NCI-H2196 treated with DMSO at 0.1 percent for 48 hours (cell line): ENCODE results near the gene STAG1.
"Not testable (repeated sequence)": the region's sequence is repeated elsewhere in the genome, so short reads cannot be mapped to it uniquely, and the experiment has no call there.

Source experiments
- DNase-seq: peaks from one replicate; lab custom pipeline; 2025; ENCODE audit not compliant: unreplicated experiment; lab: John Stamatoyannopoulos, UW

STAG1 gene

DNA sequence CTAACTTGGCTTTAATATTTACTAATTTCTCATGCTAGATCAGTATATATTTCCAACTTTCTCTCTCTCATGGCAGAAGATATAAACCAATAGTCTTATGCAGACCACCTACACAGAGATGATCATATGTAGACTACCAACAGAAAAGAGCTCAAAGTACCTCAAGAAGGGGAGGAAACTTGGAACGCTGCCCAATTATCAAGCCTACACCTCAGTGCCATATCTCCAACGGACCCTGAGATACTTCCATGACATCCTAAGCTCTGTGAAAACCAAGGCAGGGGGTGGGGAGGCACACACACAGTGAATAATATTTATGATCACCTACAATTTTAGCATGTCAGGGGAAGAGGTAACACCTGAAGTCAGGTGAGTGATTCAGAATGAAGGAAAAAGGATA, 100.6 kb downstream of the STAG1 start:
- no peak for DNase-seq

DNA sequence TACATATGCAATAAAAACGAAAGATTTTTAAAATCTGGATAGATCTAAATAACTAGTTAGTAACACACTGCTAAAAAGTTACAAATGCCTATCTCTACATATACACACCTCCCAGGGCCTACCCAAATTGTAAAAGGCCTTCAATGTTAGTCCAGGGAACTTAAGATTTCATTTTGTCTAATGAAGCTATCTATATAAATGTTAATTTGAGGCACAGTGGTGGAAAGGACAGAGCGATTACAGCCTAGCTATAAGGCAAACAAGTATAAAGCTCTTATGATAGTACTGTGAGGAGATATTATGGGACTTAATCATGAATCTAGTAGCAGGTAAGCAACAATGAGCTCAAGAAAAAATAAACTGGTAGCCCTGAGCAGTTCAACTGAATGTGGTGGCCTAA, 101.7 kb downstream of the STAG1 start:
- no peak for DNase-seq

DNA sequence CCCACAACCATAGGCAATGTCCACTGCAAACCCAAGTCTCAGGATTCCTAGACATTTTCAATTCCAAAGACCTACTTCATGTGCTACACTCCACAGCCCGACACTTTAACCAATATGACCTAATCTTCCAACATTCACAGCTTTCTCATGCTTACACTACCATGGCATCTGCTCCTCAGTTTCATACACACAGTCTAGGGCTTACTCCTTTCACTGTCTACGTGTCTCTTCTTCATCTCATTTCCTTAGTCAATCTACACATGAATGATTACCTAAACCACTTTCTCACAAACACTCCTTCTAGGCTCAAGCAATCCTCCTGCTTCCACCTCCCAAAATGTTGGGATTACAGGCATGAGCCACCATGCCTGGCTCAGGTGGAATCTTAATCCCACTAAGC, 106.3 kb downstream of the STAG1 start:
- DNase-seq = no peak

DNA sequence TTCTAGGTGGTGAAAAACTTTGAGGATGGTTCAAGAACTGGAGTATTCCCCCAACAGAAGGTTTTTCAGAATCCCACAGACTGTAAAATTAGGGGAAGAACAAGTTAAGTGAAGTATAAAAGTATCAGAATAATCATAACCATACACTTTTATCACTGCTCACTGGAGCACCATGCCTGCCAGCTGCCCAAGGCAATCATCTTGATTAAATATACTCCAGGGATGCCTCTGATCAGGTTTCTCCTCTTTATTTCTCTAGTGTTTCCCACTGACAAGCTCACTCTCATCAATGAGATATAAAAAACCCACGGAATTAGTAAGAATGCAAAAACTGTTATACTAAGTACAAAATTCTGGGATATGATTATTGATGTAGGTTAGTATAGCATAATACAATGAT, 108.0 kb downstream of the STAG1 start:
- DNase-seq = peak; percentile 12

DNA sequence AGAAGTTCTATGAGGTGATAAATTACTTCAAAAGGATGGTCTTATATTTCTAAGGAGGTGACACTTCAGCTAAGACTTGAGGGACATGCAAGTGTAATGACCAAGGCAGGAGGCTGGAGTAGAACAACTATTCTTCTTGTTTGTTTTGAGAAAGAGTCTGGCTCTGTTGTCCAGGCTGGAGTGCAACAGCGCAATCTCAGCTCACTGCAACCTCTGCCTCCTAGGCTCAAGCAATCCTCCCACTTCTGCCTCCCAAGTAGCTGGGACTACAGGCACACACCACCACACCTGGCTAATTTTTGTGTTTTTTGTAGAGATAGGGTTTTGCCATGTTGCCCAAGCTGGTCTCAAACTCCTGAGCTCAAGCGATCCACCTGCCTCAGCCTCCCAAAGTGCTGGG, 108.8 kb downstream of the STAG1 start:
- not testable (repeated sequence) for DNase-seq

DNA sequence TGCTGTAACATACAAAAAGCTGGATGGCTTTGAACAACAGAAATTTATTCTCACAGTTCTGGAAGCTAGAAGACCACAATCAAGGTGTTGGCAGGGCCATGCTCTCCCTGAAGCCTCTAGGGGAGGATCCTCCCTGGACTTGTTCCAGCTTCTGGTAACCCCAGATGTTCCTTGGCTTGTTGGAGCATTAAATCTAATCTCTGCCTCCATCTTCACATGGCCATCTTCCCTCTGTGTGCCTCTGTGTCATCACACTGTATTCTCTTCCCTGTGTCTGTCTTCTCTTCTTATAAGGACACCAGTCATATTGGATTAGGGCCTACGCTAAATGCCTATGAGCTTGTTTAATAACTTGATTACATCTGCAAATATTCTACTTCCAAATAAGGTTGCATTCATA, 109.5 kb downstream of the STAG1 start:
- DNase-seq = no peak

DNA sequence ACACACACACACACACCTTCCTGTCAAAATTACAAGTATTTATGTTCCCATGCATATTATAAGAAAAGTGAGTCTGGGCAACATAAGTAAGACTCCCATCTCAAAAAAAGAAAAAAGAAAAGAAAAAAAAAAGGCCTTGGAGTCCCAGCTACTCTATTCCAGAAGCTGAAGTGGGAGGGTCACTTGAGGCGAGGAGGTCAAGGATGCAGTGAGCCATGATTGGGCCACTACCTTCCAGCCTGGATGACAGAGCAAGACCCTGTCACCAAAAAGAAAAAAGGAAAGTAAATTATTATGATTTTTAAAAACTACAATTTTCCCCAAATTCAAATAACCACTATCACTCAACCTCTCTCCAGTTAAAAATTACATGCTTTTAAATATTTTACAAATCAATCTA, 113.1 kb downstream of the STAG1 start:
- DNase-seq = no peak

DNA sequence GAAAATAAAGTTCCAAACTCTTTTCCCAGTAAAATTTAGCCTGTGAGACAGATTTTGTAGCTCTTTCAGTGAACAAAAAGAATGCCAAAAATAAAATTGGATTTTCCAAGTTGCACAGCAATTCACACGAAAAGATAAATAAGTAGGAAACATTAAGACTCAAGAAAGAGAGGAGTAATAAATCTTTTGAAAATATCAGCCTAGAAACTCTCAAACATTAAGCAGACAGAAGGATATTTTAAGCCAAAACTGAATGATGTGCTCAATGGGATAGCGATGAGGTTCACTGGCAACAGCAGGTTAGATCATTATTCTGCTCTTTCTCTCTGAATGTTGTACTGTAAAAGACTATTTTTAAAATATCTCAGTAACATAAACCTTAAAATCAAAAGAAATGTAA, 115.0 kb downstream of the STAG1 start:
- DNase-seq = no peak

DNA sequence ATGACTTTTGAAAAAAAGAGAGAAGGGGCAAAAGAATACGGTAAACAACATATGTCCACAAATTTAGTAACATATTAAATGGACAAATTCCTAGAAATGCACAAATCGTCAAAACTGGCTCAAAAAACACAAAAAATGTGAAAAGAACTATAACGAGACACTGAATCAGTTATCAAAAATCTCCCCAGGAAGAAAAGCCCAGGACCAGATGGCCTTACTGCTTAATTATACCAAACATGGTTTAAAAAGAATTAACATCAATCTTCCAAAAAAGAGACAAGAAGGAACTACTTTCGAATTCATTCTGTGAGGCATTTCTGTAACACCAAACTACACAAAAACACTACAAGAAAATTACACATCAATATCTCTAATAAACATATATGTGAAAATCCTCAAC, 117.4 kb downstream of the STAG1 start:
- DNase-seq = no peak

DNA sequence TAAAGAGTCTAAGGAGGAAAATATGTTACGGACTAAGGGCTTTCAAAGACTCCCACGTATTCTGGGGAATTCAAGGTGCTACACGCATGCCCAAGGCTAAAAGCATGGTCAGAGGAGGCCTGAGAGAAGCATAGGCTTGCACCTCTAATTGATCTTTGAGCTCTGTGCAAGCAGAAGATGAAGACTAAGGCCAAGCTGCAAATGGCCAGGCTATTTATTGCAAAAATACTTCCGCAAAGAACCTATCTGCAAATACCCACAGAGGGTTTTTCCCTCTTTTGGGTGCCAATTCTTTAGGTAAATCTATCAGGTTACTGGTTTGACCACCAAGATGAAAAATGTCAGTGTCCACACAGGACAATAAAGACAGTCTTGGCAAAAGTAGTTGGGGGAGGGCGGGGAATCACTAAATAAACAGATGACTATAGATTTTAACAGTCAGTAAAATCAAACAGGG, 119.5 kb downstream of the STAG1 start:
- DNase-seq = peak; percentile 62

DNA sequence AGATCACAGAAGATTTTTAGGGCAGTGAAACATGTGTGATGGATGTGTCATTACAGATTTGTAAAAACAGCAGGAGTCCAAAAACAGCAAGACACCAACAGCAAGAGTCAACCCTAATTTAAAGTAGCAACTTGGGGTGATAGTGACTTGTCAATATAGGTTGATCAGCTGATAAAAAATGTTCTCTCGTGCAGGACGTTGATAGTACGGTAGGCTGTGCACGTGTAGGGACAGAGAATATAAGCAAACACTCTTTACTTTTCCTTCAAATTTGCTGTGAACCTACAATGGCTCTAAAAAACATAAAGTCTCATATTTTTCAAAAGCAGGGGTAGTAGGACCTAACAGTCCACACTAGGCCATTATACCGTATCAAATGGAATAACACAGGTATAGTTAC, 120.8 kb downstream of the STAG1 start:
- no peak for DNase-seq

DNA sequence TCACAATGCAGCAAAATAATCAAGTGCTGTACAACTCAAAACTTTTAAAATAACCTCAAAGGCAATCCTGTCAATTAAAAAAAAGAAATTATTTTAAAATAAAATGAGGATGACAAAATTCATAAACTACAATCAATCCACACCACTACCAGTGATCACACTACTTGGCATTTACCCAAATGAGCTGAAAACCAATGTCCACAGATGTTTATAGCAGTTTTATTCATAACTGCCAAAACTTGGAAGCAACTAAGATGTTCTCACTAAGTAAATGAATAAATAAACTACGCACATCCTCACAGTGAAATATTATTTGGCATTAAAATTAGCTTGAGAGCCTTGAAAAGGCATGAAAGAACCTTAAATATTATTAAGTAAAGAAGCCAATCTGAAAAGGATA, 121.3 kb downstream of the STAG1 start:
- no peak for DNase-seq

DNA sequence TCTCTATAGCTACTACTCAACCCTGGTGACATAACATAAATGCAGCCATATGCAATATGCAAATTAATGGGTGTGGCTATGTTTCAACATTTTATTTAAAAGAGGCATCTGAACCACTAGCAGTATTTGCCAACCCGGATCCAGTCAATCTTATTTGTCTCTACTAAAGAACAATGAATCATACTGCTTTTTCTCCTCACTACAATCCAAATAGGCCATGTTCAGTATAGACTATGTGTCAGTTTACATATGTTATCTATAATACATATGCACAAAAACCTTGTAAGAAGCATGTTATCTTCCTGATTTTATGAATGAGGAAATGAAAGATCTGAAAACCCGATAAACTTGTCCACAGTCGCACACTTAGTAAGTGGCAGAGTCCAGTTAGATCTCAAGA, 125.7 kb downstream of the STAG1 start:
- no peak for DNase-seq

DNA sequence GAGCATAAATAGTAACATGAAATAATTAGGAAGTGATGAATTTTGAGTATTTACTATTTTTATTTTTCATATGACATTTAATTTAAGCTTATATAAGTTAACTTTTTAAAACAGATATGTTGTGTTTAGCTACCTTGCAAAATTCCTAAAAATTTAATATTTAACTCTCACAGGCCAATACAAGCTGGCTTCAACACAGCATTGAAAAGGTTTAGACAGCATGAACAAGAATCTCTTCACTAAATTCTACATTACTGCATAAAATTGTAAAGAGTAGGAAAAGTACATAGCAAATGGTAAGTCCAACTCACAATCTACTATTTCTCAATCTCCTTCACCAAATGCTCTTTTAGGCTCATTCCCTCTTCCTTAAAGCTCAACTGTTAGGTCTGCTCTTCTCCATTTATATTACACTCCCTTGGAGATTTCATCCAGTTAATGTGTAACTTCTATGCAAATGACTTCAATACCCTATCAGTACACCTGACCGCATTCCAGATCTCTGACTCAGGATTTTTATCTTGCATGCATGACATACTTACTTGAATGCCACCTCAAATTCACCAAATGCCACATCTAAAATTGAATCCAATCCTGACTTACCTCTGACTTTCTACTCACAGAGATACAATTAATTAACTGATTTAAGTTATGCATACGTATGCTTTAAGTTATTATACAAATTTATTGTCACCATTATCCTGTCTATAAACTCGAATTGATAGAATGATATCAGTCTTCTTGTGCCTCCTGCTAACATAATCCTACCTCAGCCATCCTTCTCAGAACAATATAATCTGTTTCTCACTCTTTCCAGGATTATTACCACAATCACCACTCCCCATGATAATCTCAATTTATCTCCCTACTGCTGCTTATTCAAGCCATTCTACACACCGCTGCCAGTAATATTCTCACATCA, 127.0 kb downstream of the STAG1 start:
- DNase-seq = peak; percentile 10

DNA sequence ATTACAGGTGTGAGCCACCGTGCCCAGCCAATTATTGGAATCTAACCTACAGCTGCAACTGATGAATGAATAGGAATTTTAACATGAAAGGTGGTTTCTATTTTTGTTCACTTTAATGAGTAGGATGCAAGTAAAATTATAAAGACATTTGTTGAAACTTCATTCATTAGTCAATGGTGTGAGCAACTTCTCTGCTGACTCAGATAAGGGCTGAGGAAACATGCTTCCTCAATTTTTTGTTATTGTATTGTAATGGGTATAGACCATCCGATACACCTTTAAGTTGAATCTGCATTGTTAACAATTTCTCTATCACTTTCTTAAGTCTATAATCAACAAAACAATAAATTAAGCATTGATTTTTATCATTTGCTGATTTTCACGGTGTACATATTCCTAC, 127.8 kb downstream of the STAG1 start:
- no peak for DNase-seq

DNA sequence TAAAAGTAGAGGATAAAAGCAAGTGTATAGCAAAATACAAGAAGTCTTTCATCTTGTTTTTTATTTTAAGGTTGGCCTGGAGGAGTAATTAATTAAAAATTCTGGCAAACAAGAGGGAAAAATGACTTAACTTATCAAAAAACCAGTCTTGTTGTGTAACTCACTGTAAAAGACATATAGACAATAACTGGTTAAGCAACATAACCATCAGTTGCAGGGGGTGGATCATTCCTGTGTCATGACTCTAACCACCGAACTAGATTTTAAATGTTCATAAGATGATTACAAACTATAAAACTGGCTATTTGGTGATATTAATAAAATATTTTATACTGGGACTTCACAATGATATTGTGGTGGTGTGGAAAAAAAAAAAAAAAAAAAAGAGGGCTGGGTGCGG, 130.6 kb downstream of the STAG1 start:
- no peak for DNase-seq

DNA sequence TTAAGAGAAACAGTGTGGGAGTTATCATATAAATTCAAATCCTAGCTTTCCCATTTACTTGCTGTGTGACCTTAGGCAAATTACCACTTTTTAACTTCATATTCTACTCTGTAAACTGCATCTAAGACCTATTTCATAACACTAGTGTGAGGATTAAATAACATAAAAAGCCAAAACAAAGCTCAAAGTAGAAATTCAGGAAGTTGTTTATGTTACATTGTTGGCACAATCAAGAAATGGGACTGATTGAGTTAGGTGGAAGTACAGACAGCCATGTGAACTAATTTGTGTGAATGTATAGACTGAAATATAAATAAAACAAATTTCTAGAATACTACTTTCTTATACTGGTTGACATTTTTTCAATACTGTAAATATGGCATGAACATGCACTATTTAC, 131.7 kb downstream of the STAG1 start:
- no peak for DNase-seq

DNA sequence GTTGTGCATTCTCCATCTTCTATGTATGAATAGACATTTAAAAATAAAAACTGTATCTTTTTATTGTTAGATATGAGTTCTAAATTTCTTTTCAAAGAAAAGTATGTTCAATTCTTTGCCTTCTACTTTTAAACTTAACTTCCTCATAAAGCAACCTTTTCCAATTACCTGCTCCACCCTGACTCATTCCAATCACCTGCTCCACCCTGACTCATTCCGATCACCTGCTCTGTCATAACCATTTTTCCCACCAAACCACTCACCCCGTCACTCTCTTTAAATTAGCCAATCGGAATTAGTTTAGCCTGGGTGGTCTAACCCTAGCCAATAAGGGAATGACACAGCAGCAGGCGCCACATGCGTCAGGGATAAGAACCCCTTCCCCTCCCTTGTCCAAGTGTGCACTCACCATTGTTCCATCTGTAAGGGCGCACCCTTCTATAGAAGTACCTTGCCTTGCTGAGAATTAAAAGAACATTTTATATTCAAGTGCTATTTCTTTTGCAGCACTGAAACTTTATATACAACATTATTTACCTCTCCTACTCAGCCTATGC, 134.1 kb downstream of the STAG1 start:
- DNase-seq = not testable (repeated sequence)

DNA sequence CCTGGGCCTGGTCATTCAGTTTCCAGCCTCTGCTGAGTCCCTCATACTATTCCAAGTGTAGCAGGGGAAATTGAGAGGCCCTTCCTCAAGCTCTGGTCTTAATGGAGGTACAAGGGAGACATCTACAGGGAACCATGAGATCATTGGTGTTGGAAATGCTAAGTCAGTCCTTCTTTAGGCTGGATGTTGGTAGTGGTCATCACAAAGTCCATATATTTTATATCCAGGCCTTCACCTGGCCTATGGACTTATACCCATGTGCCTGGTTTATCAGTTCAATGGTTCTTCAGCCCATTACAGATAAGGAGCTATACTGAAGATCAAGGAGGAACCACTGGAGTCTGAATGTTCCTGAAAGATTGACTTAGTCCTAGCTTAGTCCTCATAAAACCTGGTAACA, 135.0 kb downstream of the STAG1 start:
- no peak for DNase-seq

DNA sequence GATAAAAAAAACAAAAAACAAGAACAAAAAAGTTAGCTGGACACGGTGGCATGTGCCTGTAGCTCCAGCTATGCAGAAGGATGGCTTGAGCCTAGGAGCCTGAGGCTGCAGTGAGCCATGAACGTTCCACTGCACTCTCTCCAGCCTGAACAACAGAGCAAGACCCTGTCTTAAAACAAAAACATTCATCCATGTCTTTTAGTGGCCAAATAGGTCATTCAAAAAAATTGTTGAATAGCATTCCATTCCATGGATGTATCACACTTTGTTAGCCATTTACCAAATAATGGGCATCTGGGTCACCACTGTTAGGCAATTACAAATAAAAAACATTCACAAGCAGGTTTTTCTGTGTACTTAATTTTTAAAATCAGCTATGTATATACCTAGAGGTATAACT, 139.7 kb downstream of the STAG1 start:
- no peak for DNase-seq

DNA sequence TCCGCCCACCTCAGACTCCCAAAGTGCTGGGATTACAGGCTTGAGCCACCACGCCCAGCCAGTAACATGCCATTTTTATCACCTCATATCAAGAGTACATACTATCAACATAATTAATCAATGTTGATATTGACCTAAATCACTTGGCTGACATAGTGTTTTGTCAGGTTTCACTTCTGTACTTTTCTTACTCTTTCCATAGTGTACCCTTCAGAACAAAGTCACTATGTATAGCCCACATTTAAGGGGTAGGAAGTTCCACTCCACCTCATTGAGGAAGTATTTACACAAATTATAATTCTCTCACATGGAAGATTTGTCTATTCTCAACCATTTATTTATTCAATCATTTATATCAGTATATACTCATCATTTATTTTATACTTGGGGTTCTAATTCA, 145.2 kb downstream of the STAG1 start:
- no peak for DNase-seq

DNA sequence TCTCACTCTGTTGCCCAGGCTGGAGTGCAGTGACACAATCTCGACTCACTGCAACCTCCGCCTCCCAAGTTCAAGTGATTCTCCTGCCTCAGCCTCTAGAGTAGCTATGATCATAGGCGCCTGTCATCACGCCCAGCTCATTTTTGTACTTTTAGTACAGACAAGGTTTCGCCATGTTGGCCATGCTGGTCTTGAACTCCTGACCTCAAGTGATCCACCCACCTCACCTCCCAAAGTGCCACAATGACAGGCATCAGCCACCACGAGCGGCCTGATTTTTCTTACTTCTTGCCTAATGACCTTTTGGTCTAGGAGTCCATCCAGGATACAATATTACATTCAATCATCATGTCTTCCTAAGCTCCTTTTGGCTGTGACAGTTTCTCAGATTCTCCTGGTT, 146.0 kb downstream of the STAG1 start:
- not testable (repeated sequence) for DNase-seq

DNA sequence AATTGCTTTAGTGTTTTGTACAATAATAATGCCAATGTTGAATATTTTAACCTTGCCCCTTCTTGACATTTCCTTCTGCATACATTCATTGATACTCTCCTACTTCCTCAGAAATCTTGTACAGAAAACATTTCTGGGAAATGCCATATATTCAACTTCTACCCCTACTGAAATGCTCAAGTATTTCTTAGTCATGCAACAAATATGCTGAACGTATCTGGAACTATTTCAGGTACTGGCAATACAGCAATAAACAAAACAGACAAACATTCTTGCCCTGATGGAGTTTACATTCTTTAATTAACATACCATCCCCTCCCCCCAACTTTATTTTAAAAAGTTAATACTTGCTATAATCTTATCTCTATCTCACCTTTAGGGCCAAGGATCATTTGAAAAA, 147.2 kb downstream of the STAG1 start:
- no peak for DNase-seq
